Endothelial cell of umbilical vein (primary cell): ENCODE results near the gene CTSG. TPM values are rescaled to one million over a fixed set of nuclear protein-coding genes. Genes with fewer than 3 reads are reported as not detected.
"Not testable (repeated sequence)": the region's sequence is repeated elsewhere in the genome, so short reads cannot be mapped to it uniquely, and the experiment has no call there.

Experiments
- BruUV-seq: library from RNA; stranded (reverse); fragments of 400-500 nt; replicated peaks from 2 replicates; lab custom pipeline; 2021; lab: Mats Ljungman, UMichigan
- CTCF ChIA-PET: fragments of 300-600, 350-600 bp; sonication (Branson Sonifier 250); formaldehyde crosslinking; loops from one replicate; lab custom pipeline; 2021; ENCODE audit warnings: antibody characterized with exemption, inconsistent platforms; lab: Charles Lee
- POLR2A ChIA-PET: fragments of 300-600, 350-600 bp; sonication (Branson Sonifier 250); formaldehyde crosslinking; loops from one replicate; lab custom pipeline; 2021; ENCODE audit warnings: antibody characterized with exemption, inconsistent platforms; lab: Charles Lee
- DNase-seq: peaks from one replicate; pipeline ENCODE4 v3.0.0-alpha.2; 2011; ENCODE audit warnings: low read depth, low spot score
- FAIRE-seq: peaks from 2 replicates; lab custom pipeline; 2011; peaks lifted over from hg19 to GRCh38; lab: Jason Lieb, UNC
- H2AFZ ChIP-seq: 2 replicates; pipeline ENCODE4 v1.6.0; 2012; ENCODE audit warnings: low read depth, low read length, control low read depth, inconsistent platforms
- H3K27ac ChIP-seq: 2 replicates; pipeline ENCODE4 v1.5.1; 2011; ENCODE audit warnings: low read depth, mild to moderate bottlenecking, control low read depth, low read length, moderate library complexity; ENCODE audit not compliant: insufficient read depth
- H3K27me3 ChIP-seq, 2 experiments: 2 replicates each; pipeline versions ENCODE4 v1.6.0 to v1.6.1; 2011; ENCODE audit warnings: low read length in 2 of 2, mixed read lengths in 1 of 2; ENCODE audit not compliant: control insufficient read depth in 2 of 2, insufficient read depth in 2 of 2
- H3K36me3 ChIP-seq, 2 experiments: 2 replicates in 1 of 2; 3 replicates in 1 of 2; pipeline ENCODE4 v1.5.1; 2011; ENCODE audit warnings: low read length in 2 of 2, mild to moderate bottlenecking in 1 of 2, moderate library complexity in 1 of 2; ENCODE audit not compliant: control insufficient read depth in 2 of 2, insufficient read depth in 2 of 2; ENCODE audit errors: extremely low read depth in 1 of 2
- H3K4me1 ChIP-seq: 3 replicates; pipeline ENCODE4 v1.5.1; 2011; ENCODE audit warnings: mild to moderate bottlenecking, low read length; ENCODE audit not compliant: control insufficient read depth, insufficient read depth; ENCODE audit errors: extremely low read depth
- H3K4me2 ChIP-seq: 2 replicates; pipeline ENCODE4 v1.6.1; 2011; ENCODE audit warnings: low read length, control low read depth, mixed read lengths; ENCODE audit not compliant: insufficient read depth
- H3K4me3 ChIP-seq, 3 experiments: fragments of 200-600 bp in 1 of 3; sonication (generic), shearing (Covaris generic) in 1 of 3; replicated peaks in 1 of 3; 2 replicates each; pipeline ENCODE4 v1.5.1; 2011 to 2016; ENCODE audit warnings: control low read depth in 3 of 3, low read length in 3 of 3, mild to moderate bottlenecking in 2 of 3, inconsistent platforms in 1 of 3, low read depth in 1 of 3, moderate library complexity in 1 of 3; ENCODE audit not compliant: insufficient read depth in 1 of 3
- H3K79me2 ChIP-seq: 2 replicates; pipeline ENCODE4 v1.6.0; 2012; ENCODE audit warnings: low read length, inconsistent platforms; ENCODE audit not compliant: control insufficient read depth, insufficient read depth
- H3K9ac ChIP-seq: replicated peaks from 2 replicates; pipeline ENCODE3; 2011; ENCODE audit warnings: low read length, control low read depth; ENCODE audit not compliant: insufficient read depth; ENCODE audit errors: extremely low read depth
- H3K9me1 ChIP-seq: replicated peaks from 3 replicates; pipeline ENCODE4 v1.6.0; 2011; ENCODE audit warnings: mild to moderate bottlenecking, low read length; ENCODE audit not compliant: control insufficient read depth, insufficient read depth; ENCODE audit errors: extremely low read depth
- H3K9me3 ChIP-seq: replicated peaks from 2 replicates; pipeline ENCODE4 v1.5.1; 2012; ENCODE audit warnings: low read length, inconsistent platforms; ENCODE audit not compliant: control insufficient read depth, insufficient read depth
- H4K20me1 ChIP-seq: replicated peaks from 2 replicates; pipeline ENCODE3; 2011; ENCODE audit warnings: mild to moderate bottlenecking, low read length; ENCODE audit not compliant: control insufficient read depth, insufficient read depth; ENCODE audit errors: extremely low read depth
- EZH2 ChIP-seq: IDR thresholded peaks from 2 replicates; pipeline ENCODE4 v1.6.1; 2012; ENCODE audit warnings: borderline replicate concordance, low read depth, mild to moderate bottlenecking, moderate library complexity, low read length, inconsistent platforms; ENCODE audit not compliant: severe bottlenecking
- FOS ChIP-seq: IDR thresholded peaks from 2 replicates; pipeline ENCODE4 v1.6.1; 2011; ENCODE audit warnings: mild to moderate bottlenecking, low read length, moderate library complexity, borderline replicate concordance; ENCODE audit not compliant: insufficient read depth
- GATA2 ChIP-seq: IDR thresholded peaks from 2 replicates; pipeline ENCODE4 v1.7.0; 2011; ENCODE audit warnings: low read depth, mild to moderate bottlenecking, moderate library complexity, mixed read lengths, low read length; ENCODE audit not compliant: insufficient read length, insufficient read depth
- JUN ChIP-seq: IDR thresholded peaks from 2 replicates; pipeline ENCODE4 v1.6.1; 2011; ENCODE audit warnings: borderline replicate concordance, low read depth; ENCODE audit not compliant: insufficient read length, insufficient read depth
- MYC ChIP-seq: IDR thresholded peaks from one replicate; pipeline ENCODE4 v1.6.1; 2011; ENCODE audit warnings: mild to moderate bottlenecking, low read depth, low read length
- POLR2A ChIP-seq: IDR thresholded peaks from 2 replicates; pipeline ENCODE4 v1.6.1; 2012; ENCODE audit warnings: low read depth, mild to moderate bottlenecking, control low read depth, low read length
- POLR2AphosphoS5 ChIP-seq: IDR thresholded peaks from 2 replicates; pipeline ENCODE4 v1.6.1; 2012; ENCODE audit warnings: low read depth, mild to moderate bottlenecking, control low read depth, low read length, moderate library complexity; ENCODE audit not compliant: insufficient read depth
- dilution Hi-C: fragments of 300-500 bp; cut with MboI; formaldehyde crosslinking; loops from one replicate; pipeline ENCODE4 v1.15.0; 2019; ENCODE audit warnings: low sequenced_read_pairs; ENCODE audit not compliant: extremely low pct_ligation_motif_present
- intact Hi-C: fragments of 100-400 bp; cut with micrococcal nuclease; formaldehyde crosslinking; loops from one replicate; pipeline ENCODE4 v1.10.0; 2022
- polyA plus RNA-seq, 4 experiments: library from polyadenylated mRNA; depleted of rRNA in 3 of 4; stranded (reverse) in 3 of 4; unstranded in 1 of 4; fragments of >200 nt; gene quantifications; 2 replicates each; pipeline versions ENCODE4 v1.2.1 to v1.2.3, GENCODE V29; 2011 to 2012; ENCODE audit warnings: missing spikeins in 1 of 4
- total RNA-seq: library from RNA; stranded (reverse); gene quantifications from 2 replicates; pipeline ENCODE4 v1.2.3, GENCODE V29; 2021
- TF ChIP-seq, protein P1 (sequence below): IDR thresholded peaks from 2 replicates; pipeline ENCODE4 v1.6.1; 2011; ENCODE audit not compliant: insufficient read depth, insufficient read length
- TF ChIP-seq, protein P2 (sequence below), 2 donors: IDR thresholded peaks; 1 replicate in 1 of 2; 2 replicates in 1 of 2; pipeline ENCODE4 v1.5.1; 2011; ENCODE audit warnings: low read length in 2 of 2, mild to moderate bottlenecking in 2 of 2, moderate library complexity in 2 of 2, control low read depth in 1 of 2, inconsistent platforms in 1 of 2, low read depth in 1 of 2; ENCODE audit not compliant: insufficient read depth in 1 of 2; ENCODE audit errors: extremely low read depth in 1 of 2

Gene CTSG
- total and polyA plus RNA-seq, 2 donors (not counting 3 experiments of a cell fraction or from before 2014, with no cell fraction given), result not detected

DNA sequence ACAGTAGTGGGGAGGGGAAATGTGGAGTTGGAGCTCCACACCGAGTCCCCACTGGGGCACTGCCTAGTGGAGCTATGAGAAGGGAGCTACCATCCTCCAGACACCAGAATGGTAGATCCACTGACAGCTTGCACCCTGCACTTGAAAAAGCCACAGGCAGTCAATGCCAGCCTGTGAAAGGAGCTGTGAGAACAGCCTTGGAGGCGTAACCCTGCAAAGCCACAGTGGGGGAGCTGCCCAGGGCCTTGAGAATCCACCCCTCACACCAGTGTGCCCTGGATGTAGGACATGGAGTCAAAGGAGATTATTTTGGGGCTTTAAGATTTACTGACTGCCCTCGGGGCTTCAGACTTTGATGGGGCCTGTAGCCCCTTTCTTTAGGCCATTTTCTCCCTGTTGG, 12.5 kb downstream of the CTSG start:
- Histone ChIP-seq H3K27me3 (no peaks in the 10 kb centered on the region), H3K4me1 (no peaks in the 10 kb centered on the region)
- CTCF ChIA-PET, result no interaction called here

DNA sequence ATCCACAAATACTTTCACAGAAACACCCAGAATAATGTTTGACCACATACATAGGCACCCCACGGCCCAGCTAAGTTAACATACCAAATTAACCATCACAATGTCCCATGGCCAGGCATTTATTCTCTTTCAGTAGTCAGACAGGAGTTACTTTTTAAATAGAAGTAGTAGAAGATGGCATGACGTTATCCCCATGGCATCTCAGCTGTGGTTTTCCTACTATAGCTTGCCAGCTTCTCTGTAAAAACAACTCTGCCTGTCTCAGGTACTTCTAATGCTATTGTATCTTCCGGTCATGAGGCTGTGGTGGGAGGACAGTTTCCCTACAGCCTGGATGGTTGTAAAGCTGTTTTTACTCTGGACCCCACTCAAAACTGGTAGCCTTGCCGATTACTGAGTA, 19.3 kb downstream of the CTSG start:
- H3K4me1 ChIP-seq, result no peaks in the 10 kb centered on the region
- no peaks in the 10 kb centered on the region for H3K36me3 ChIP-seq
- H4K20me1 ChIP-seq, result no peaks in the 10 kb centered on the region
- no peak overlapping the region for H3K4me3 ChIP-seq
- CTCF ChIA-PET, result interaction anchor here (0.7 kb wide), 1 partner anchor 10 kb away, joined by 3 read pairs; no protein-coding TSS in a partner anchor
- H2AFZ ChIP-seq, result no peak overlapping the region
- H3K27ac ChIP-seq, result no peak overlapping the region
- no peaks in the 10 kb centered on the region for H3K79me2 ChIP-seq
- FAIRE-seq, result no peak
- POLR2A ChIA-PET, result no interaction called here
- no peaks in the 10 kb centered on the region for H3K9me3 ChIP-seq
- no TSS peak for BruUV-seq
- intact Hi-C loops (no loop called here), dilution Hi-C loops (no loop called here)
- H3K4me2 ChIP-seq, result no peak overlapping the region
- H3K27me3 ChIP-seq, result no peaks in the 10 kb centered on the region
- TF ChIP-seq JUN, result no peak
- TF ChIP-seq POLR2A, result no peak
- TF ChIP-seq, protein P1, sequence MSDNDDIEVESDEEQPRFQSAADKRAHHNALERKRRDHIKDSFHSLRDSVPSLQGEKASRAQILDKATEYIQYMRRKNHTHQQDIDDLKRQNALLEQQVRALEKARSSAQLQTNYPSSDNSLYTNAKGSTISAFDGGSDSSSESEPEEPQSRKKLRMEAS, result no peak
- no peak for TF ChIP-seq GATA2
- TF ChIP-seq FOS, result no peak
- no peak for TF ChIP-seq EZH2
- TF ChIP-seq MYC, result no peak
- no peak for TF ChIP-seq POLR2AphosphoS5
- TF ChIP-seq, protein P2, sequence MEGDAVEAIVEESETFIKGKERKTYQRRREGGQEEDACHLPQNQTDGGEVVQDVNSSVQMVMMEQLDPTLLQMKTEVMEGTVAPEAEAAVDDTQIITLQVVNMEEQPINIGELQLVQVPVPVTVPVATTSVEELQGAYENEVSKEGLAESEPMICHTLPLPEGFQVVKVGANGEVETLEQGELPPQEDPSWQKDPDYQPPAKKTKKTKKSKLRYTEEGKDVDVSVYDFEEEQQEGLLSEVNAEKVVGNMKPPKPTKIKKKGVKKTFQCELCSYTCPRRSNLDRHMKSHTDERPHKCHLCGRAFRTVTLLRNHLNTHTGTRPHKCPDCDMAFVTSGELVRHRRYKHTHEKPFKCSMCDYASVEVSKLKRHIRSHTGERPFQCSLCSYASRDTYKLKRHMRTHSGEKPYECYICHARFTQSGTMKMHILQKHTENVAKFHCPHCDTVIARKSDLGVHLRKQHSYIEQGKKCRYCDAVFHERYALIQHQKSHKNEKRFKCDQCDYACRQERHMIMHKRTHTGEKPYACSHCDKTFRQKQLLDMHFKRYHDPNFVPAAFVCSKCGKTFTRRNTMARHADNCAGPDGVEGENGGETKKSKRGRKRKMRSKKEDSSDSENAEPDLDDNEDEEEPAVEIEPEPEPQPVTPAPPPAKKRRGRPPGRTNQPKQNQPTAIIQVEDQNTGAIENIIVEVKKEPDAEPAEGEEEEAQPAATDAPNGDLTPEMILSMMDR (IDR thresholded peaks at IDR 0.05; ENCODE audit: extremely low read depth in 1 of 2, insufficient read depth in 1 of 2, low read depth in 1 of 2, low read length in 2 of 2), result no peak
- no peak overlapping the region for H3K9ac ChIP-seq
- DNase-seq, result no peak
- H3K9me1 ChIP-seq, result no peaks in the 10 kb centered on the region

More for the DNA sequence above, 12.5 kb downstream of the CTSG start:
- H3K27ac ChIP-seq, result no peak overlapping the region
- no peaks in the 10 kb centered on the region for H3K79me2 ChIP-seq
- no peak for DNase-seq
- H3K9ac ChIP-seq, result no peak overlapping the region
- no peak for FAIRE-seq
- no peaks in the 10 kb centered on the region for H4K20me1 ChIP-seq
- intact Hi-C loops (no loop called here), dilution Hi-C loops (no loop called here)
- H2AFZ ChIP-seq, result no peak overlapping the region
- H3K9me3 ChIP-seq, result no peaks in the 10 kb centered on the region
- POLR2A ChIA-PET, result no interaction called here
- no peak overlapping the region for H3K4me3 ChIP-seq
- H3K9me1 ChIP-seq, result no peaks in the 10 kb centered on the region
- TF ChIP-seq FOS (no peak), POLR2AphosphoS5 (no peak)
- no peaks in the 10 kb centered on the region for H3K36me3 ChIP-seq
- BruUV-seq, result no TSS peak
- H3K4me2 ChIP-seq, result no peak overlapping the region

DNA sequence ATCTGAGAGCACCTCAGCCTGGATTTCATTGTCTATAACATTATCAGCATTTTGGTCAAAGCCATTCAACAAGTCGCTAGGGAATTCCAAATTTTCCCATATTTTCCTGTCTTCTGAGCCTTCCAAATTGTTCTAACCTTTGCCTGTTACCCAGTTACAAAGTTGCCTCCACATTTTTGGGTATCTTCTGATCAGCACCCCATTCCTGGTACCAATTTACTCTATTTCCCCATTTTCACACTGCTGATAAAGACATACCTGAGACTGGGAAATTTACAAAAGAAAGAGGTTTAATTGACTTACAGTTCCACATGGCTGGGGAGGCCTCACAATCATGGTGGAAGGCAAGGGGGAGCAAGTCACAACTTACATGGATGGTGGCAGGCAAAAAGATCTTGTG, 27.0 kb downstream of the CTSG start:
- FAIRE-seq, H3K27me3 ChIP-seq, H2AFZ ChIP-seq, BruUV-seq, intact Hi-C loops, DNase-seq, H4K20me1 ChIP-seq, POLR2A ChIA-PET, H3K36me3 ChIP-seq, H3K79me2 ChIP-seq, dilution Hi-C loops, H3K4me1 ChIP-seq, CTCF ChIA-PET, H3K27ac ChIP-seq, H3K4me3 ChIP-seq, H3K4me2 ChIP-seq, H3K9me1 ChIP-seq, H3K9ac ChIP-seq, H3K9me3 ChIP-seq: not testable (repeated sequence)
